Epidermal melanocyte (primary cell): ENCODE results near the gene IRF6.
"Not testable (repeated sequence)": the region's sequence is repeated elsewhere in the genome, so short reads cannot be mapped to it uniquely, and the experiment has no call there.

Experiments used
- DNase-seq: peaks from one replicate; pipeline ENCODE4 v3.0.0; 2011; ENCODE audit warnings: low spot score; ENCODE audit not compliant: insufficient read length

Gene IRF6

DNA sequence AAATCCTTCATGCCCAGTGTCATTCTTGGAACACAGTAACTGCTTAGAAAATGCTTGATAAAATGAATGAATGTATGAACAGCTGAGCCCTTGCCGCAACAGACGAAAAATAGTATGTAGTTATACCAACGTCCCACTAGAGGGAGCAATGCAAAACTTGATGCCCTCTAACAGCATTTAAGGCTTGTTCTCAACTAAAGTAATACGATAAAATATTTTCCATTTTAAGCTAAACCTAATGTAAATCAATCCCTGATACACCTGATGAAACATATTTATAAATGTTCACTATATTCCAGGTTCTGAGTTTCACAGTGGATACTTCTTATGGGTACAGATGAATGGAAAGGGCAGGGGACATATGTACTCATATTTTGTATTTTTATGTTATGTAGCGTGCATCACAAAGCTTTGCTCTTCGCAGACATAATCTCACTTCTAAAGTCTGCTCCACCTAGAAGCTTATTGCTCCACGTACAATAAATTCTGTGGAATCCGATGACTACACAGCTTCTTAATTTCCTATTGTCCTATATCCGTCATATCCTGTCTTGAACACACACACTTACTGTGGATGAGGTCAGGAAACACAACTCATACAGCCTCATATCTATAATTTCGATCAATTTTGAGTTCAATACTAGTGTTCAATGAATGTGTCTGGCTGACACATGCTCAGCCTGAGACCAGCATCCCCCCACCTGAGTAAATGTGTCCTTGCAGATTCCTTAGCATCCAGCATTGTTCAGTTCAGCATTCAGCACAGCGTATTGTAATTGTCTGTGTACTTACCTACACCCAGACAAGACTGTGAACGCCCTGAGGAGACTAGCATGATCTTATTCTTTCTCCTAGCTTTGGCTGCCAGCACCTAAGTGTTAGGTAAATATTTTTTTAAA, 17.4 kb upstream of the IRF6 start:
- DNase-seq: no peak

DNA sequence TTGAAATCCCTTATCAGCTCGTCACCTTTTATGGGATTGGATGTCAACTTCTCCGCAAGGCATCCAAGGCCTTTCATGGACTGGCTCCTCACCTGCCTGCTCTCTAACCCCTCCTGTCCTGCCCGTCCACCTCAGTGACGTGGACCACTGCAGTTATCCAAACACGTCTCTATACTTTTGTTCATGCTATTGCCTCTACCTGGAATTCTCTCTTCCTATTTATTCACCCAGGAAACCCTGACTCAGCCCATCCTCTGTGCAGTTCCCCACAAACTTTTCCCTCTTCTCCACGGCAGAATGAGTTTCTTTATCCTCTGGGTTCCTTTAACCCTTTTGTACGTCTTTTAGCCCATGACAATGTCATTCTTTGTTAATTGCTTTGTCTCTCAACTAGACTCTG, 16.8 kb upstream of the IRF6 start:
- DNase-seq: no peak

- no peak for DNase-seq
These were observed 15.0 kb upstream of the IRF6 start for GRCh38 chr1:209820986-209821385.

GRCh38 chr1:209819058-209819457, 13.1 kb upstream of the IRF6 start:
- no peak for DNase-seq

- DNase-seq: no peak
These were observed 11.7 kb upstream of the IRF6 start for GRCh38 chr1:209817691-209818090.

DNA sequence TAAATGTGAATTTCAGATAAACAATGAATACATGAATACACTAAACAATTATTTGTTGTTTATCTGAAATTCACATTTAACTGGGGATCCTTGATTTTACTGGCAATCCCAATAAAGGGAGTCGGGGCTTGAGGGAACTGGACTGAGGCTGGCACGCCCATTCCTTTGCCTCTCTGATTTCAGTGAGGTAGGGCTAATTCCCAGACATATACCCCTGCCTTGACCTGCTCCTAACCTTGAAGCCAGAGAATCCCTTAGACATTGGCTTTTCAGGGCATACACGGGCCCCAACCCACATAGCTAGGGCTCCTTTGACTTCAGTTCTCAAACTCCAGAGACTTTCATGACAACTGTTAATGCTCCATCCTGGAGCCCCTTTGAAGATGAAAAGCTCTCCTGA, 11.0 kb upstream of the IRF6 start:
- no peak for DNase-seq

GRCh38 chr1:209815931-209816341, 10.0 kb upstream of the IRF6 start:
- no peak for DNase-seq

- no peak for DNase-seq
These were observed 9.5 kb upstream of the IRF6 start for GRCh38 chr1:209815490-209815889.

GRCh38 chr1:209813902-209814301, 8.0 kb upstream of the IRF6 start:
- no peak for DNase-seq

GRCh38 chr1:209810783-209811182, 4.8 kb upstream of the IRF6 start:
- no peak for DNase-seq

GRCh38 chr1:209809611-209810010, 3.7 kb upstream of the IRF6 start:
- DNase-seq: no peak

DNA sequence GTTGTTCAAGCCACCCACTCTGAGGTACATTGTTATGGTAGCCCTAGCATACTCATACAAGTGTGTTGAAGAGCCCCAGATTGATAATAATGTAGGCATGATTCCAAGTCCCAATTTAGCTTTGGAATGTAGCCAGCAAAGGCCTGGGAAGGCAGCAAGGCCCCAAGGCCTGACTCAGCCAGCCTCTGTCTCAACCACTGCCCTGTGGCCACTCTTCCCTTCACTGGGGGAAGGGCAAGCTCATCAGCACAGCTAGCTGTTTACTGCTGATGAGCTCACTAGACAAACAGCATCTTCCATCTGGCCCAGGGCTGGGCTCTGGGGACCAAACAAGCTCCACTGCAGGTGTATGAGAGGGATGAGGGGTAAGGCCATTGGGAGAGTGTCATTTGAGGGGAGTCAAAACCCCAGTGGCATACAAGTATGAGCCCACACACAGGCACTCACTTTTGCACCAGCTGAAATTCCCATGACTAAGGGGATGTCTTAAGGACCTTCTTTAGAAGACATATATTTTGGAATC, 2.2 kb upstream of the IRF6 start:
- peak; percentile 38 for DNase-seq

GRCh38 chr1:209807509-209807908, 1.6 kb upstream of the IRF6 start:
- no peak for DNase-seq

GRCh38 chr1:209805341-209805781, 581 bp downstream of the IRF6 start:
- no peak for DNase-seq

- DNase-seq: no peak
These were observed 2.4 kb downstream of the IRF6 start for GRCh38 chr1:209803568-209803967.

GRCh38 chr1:209802780-209803152, 3.2 kb downstream of the IRF6 start:
- DNase-seq: no peak

DNA sequence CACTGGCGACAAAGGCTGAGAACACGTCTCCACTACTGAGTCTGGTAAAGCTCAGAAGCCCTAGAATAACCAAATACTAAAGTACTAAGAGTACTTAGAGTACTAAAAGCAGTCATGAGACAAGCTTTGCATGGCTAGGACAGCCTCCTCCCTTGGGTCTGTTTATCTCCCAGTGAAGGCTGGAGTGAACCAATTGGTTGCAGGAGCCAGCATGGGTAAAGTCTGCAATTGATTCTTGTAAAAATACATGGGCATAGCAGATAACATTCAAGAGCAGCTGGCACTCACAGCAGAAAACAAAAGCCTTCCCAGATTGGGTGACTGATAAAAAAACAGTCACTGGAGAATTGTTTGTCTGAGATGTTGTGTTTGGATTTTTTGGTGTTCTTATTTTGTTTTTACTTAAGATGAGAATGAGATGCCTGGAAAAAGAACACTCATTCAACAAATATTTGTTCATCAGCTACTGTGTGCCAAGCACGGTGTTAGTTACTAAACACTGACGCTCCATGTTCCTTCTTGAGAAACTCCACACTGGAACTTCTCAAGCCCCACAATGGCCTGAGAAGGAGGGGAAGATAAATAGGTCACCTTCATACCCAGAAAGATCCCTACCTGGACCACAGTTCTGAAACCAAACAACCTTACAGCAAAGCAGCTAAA, 3.7 kb downstream of the IRF6 start:
- no peak for DNase-seq

DNA sequence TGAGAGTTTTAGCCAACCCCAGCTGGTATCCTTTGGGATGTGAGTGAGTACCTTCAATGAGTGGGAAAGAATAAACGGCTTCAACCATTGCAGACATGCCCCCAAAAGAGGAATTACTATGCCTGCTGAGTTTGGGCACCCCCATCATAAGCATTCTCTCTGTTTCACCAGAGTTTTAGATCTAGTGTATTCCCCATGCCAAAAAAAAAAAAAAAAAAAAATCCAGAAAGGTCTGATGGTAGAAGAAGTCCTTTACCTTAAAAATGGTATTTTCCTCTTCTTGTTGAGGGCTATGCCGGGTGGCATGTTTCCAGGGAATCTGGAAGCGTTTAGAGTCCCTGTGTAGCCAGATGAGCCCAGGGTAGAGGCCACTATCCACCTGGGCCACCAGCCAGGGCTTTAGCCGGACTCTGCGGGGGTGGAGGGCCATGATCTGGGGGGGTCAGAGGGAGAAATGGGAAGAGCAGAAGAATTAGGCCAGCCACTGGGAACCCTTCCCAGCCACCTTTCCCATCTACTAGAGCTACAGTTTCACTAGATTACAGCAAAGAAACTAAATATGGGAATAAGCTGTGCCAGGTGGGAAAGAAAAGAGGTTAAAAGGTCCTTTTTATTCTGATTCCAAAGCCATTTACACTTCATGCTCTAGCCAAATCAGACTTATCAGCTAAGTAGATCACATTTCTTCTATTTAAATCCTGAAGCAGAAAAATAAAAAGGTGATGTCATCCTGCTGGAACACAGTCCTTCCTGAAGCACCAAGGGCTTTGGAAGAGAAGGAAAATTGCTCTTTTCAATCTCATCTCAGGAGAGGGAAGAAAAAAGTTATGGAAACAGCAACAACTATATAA, 4.7 kb downstream of the IRF6 start:
- no peak for DNase-seq

DNA sequence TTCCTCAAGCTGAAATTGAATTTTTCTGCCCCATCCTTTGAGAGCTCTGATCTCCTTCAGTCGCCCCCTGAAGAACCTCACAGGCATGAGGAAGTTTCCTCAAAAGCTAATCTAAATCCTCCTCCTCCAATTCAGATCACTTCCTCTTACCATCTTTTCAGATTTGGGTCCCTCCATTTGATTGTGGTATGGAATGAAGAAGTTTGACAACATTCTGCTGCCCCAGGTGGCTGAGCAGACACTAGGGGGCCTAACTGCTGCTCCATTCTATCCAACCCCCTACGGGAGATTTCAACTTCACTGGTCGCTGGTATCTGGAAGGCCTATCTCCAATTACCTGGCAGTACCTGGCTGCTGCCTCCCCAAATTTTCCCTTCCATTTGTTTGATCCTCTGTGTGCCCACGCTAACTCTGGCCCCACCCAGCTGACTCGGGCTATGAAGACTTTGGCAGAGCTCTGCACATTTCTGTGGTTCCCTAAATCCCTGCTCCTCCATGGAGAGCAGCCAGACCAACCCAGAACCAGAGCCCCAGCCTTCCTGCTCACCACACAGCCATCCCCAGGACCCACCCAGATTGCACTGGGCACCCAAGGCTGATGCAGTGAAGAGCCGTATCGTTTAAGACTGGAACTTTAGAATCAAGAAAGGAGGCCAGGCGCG, 7.8 kb downstream of the IRF6 start:
- no peak for DNase-seq

DNA sequence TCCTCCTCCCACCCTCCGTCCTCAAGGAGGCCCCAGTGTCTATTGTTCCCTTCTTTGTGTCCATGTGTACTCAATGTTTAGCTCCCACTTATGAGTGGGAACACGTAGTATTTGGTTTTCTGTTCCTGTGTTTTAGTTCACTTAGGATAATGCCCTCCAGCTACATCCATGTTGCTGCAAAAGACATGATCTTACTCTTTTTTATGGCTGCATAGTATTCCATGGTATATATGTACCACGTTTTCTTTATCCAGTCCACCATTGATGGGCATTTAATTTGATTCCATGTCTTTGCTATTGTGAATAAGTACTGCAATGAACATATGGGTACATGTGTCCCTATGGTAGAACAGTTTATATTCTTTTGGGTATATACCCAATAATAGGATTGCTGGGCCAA, 12.2 kb downstream of the IRF6 start:
- DNase-seq: not testable (repeated sequence)

- no peak for DNase-seq
These were observed 14.0 kb downstream of the IRF6 start for GRCh38 chr1:209791920-209792319.
